Mucosa of stomach (tissue), 1 donor: ENCODE measurements around the gene KCNH8.

Experiments used
- H3K27me3 ChIP-seq: one replicate; pipeline ENCODE4 v1.7.0; 2013; ENCODE audit warnings: mild to moderate bottlenecking, low read length; ENCODE audit not compliant: control insufficient read depth, insufficient read depth
- H3K36me3 ChIP-seq: one replicate; pipeline ENCODE4 v1.7.0; 2013; ENCODE audit warnings: low read length; ENCODE audit not compliant: control insufficient read depth, insufficient read depth
- H3K4me1 ChIP-seq: one replicate; pipeline ENCODE4 v1.7.0; 2013; ENCODE audit warnings: mild to moderate bottlenecking, low read length; ENCODE audit not compliant: control insufficient read depth, insufficient read depth
- H3K4me3 ChIP-seq: one replicate; pipeline ENCODE4 v1.7.0; 2013; ENCODE audit warnings: low read length
- H3K9ac ChIP-seq: one replicate; pipeline ENCODE4 v1.7.0; 2013; ENCODE audit warnings: mild to moderate bottlenecking, low read length, moderate library complexity
- H3K9me3 ChIP-seq: one replicate; pipeline ENCODE4 v1.7.0; 2013; ENCODE audit warnings: mild to moderate bottlenecking, low read length, moderate library complexity; ENCODE audit not compliant: control insufficient read depth
- donor health status: Pancreatic carcinoma.

Gene KCNH8

GRCh38 chr3:19467761-19468160 is 319.5 kb downstream of the KCNH8 start:
- no peak overlapping the region for H3K9ac ChIP-seq
- no peaks in the 10 kb centered on the region for H3K36me3 ChIP-seq
- H3K4me1 ChIP-seq = no peaks in the 10 kb centered on the region
- H3K9me3 ChIP-seq = no peaks in the 10 kb centered on the region
- H3K4me3 ChIP-seq = no peak overlapping the region
- H3K27me3 ChIP-seq = no peaks in the 10 kb centered on the region

- no peaks in the 10 kb centered on the region for H3K9me3 ChIP-seq
- no peaks in the 10 kb centered on the region for H3K36me3 ChIP-seq
- no peak overlapping the region for H3K9ac ChIP-seq
- no peak overlapping the region for H3K4me3 ChIP-seq
- no peaks in the 10 kb centered on the region for H3K27me3 ChIP-seq
- H3K4me1 ChIP-seq = no peaks in the 10 kb centered on the region
Observed at GRCh38 chr3:19471138-19471537, 322.8 kb downstream of the KCNH8 start.

DNA sequence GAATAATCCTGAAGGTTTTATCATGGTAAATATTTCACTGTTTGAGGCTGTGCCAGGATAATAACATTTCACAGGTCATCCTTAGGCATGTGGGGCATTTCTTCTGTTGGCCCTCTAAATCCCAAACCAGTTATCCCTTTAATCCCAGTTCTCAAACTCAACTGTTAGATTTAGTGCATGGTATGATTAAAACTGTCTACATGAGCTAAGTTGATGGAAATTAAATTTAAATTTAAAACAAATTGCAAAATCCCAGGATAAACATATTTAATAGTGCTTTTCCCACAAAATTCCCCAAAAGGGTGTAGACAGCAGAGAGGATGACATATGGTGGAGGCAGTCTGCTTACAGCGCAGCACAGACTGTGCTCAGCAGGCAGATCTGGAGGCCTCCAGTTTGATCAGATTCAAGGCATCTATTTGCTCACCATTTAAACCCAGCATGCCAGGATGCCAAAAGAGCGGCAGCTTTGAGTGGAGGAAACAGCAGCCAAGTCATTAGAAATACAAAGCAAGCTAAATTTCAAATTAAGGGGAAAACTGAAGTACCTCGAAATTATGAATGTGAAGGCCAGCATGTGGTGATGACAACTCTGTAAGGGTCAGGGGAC is 325.8 kb downstream of the KCNH8 start:
- Histone ChIP-seq H3K4me3 (no peak overlapping the region), H3K9ac (no peak overlapping the region), H3K27me3 (no peaks in the 10 kb centered on the region), H3K9me3 (no peaks in the 10 kb centered on the region), H3K36me3 (no peaks in the 10 kb centered on the region), H3K4me1 (no peaks in the 10 kb centered on the region)

GRCh38 chr3:19476281-19476680 is 328.0 kb downstream of the KCNH8 start:
- Histone ChIP-seq H3K4me1 (no peaks in the 10 kb centered on the region), H3K27me3 (no peaks in the 10 kb centered on the region), H3K36me3 (no peaks in the 10 kb centered on the region), H3K9ac (no peak overlapping the region), H3K9me3 (no peaks in the 10 kb centered on the region), H3K4me3 (no peak overlapping the region)

- Histone ChIP-seq H3K4me3 (no peak overlapping the region), H3K9ac (no peak overlapping the region), H3K9me3 (no peaks in the 10 kb centered on the region), H3K27me3 (no peaks in the 10 kb centered on the region), H3K4me1 (no peaks in the 10 kb centered on the region), H3K36me3 (no peaks in the 10 kb centered on the region)
Observed at GRCh38 chr3:19485267-19485666, 337.0 kb downstream of the KCNH8 start.

- H3K4me1 ChIP-seq = no peaks in the 10 kb centered on the region
- H3K36me3 ChIP-seq = no peaks in the 10 kb centered on the region
- no peaks in the 10 kb centered on the region for H3K27me3 ChIP-seq
- no peak overlapping the region for H3K9ac ChIP-seq
- H3K4me3 ChIP-seq = no peak overlapping the region
- H3K9me3 ChIP-seq = no peaks in the 10 kb centered on the region
Observed at GRCh38 chr3:19487386-19487785, 339.1 kb downstream of the KCNH8 start.

- H3K27me3 ChIP-seq = no peaks in the 10 kb centered on the region
- H3K9ac ChIP-seq = no peak overlapping the region
- H3K36me3 ChIP-seq = no peaks in the 10 kb centered on the region
- no peaks in the 10 kb centered on the region for H3K4me1 ChIP-seq
- H3K9me3 ChIP-seq = no peaks in the 10 kb centered on the region
- no peak overlapping the region for H3K4me3 ChIP-seq
Observed at GRCh38 chr3:19488939-19489338, 340.6 kb downstream of the KCNH8 start.

- H3K27me3 ChIP-seq = no peaks in the 10 kb centered on the region
Observed at GRCh38 chr3:19489936-19490335, 341.6 kb downstream of the KCNH8 start.

DNA sequence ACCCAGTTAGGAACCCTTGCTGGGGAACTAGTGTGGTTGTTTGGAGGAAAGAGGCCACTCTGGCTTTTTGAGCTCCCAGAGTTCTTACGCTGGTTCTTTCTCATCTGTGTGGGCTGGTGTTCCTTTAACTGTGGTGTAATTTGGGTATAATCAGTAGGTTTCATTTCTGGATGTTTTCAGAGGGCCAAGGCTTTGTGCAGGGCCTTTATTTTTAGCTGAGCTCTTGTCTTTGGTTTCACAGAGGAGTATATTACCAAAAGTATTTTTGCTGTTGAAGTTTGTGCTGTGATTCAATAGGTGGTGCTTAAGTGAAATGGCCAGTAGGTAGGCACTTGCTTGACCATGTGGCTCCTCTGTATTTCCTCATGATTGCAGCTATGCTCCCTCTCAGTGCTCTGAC is 357.9 kb downstream of the KCNH8 start:
- H3K36me3 ChIP-seq = no peaks in the 10 kb centered on the region
- no peaks in the 10 kb centered on the region for H3K4me1 ChIP-seq
- H3K9ac ChIP-seq = no peak overlapping the region
- H3K9me3 ChIP-seq = no peaks in the 10 kb centered on the region
- H3K27me3 ChIP-seq = no peaks in the 10 kb centered on the region
- no peak overlapping the region for H3K4me3 ChIP-seq

More at GRCh38 chr3:19489936-19490335, 341.6 kb downstream of the KCNH8 start:
- Histone ChIP-seq H3K9me3 (no peaks in the 10 kb centered on the region), H3K9ac (no peak overlapping the region), H3K4me3 (no peak overlapping the region), H3K4me1 (no peaks in the 10 kb centered on the region), H3K36me3 (no peaks in the 10 kb centered on the region)

DNA sequence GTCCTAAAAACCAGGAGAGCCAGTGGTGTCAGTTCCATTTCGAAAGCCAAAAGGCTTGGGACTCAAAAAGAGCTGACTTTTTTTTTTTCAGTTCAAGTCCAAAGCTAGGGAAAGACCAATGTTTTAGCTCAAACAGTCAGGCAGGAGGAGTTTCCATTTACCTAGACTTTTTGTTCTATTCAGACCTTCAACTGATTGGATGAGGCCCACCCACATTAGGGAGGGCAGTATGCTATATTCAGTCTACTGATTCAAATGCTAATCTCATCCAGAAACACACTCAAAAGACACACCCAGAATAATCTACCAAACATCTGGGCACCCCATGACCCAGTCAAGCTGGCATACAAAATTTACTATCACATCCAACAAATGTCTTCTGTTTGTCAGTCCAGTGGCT is 374.0 kb downstream of the KCNH8 start:
- H3K9ac ChIP-seq = no peak overlapping the region
- no peak overlapping the region for H3K4me3 ChIP-seq
- H3K9me3 ChIP-seq = no peaks in the 10 kb centered on the region
- no peaks in the 10 kb centered on the region for H3K27me3 ChIP-seq
- no peaks in the 10 kb centered on the region for H3K36me3 ChIP-seq
- H3K4me1 ChIP-seq = no peaks in the 10 kb centered on the region

DNA sequence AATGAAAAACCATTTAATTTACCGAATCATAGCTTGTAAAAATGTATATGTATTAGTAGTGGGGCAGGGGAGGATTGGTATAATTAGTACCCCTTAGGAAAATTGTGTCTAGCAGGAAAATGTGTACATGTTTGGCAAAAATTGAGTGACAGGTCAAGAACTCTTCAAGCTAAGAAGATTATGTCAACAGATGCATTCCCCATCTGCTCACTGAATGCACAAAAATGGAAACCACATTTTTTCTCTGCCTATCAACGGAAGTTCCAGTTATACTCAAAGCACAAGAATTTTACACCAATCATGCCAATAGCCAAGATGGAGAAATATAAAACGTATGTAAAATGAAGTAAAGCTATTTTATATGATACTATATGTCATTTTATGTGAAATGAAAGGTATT is 377.8 kb downstream of the KCNH8 start:
- Histone ChIP-seq H3K9me3 (no peaks in the 10 kb centered on the region), H3K4me3 (no peak overlapping the region), H3K4me1 (no peaks in the 10 kb centered on the region), H3K27me3 (no peaks in the 10 kb centered on the region), H3K36me3 (no peaks in the 10 kb centered on the region), H3K9ac (no peak overlapping the region)

GRCh38 chr3:19527746-19528145 is 379.4 kb downstream of the KCNH8 start:
- no peak overlapping the region for H3K4me3 ChIP-seq
- H3K9me3 ChIP-seq = no peaks in the 10 kb centered on the region
- H3K36me3 ChIP-seq = no peaks in the 10 kb centered on the region
- H3K9ac ChIP-seq = no peak overlapping the region
- H3K27me3 ChIP-seq = no peaks in the 10 kb centered on the region
- no peaks in the 10 kb centered on the region for H3K4me1 ChIP-seq

- Histone ChIP-seq H3K4me3 (no peak overlapping the region), H3K36me3 (no peaks in the 10 kb centered on the region), H3K9ac (no peak overlapping the region), H3K27me3 (no peaks in the 10 kb centered on the region), H3K9me3 (no peaks in the 10 kb centered on the region), H3K4me1 (no peaks in the 10 kb centered on the region)
Observed at GRCh38 chr3:19531426-19531825, 383.1 kb downstream of the KCNH8 start.
